ENCODE measurements around the gene PXYLP1. TPM values are rescaled to one million over a fixed set of nuclear protein-coding genes. Genes with fewer than 3 reads are reported as not detected.

The PXYLP1 gene
- total RNA-seq, 1 donor from 2014 or later, result 36.3 TPM

GRCh38 chr3:141323936-141324704, 92.5 kb downstream of the PXYLP1 start:
- Histone ChIP-seq H2AFZ (replicated peaks) (no peak overlapping the region), H3K4me3 (no peak overlapping the region), H3K36me3 (no peaks in the 10 kb centered on the region), H3K9ac (no peak overlapping the region), H3K79me2 (ENCODE audit: low read depth) (no peaks in the 10 kb centered on the region), H4K20me1 (ENCODE audit: low read depth) (no peaks in the 10 kb centered on the region), H3K27me3 (no peaks in the 10 kb centered on the region), H3K27ac (no peak overlapping the region), H3K4me2 (no peak overlapping the region), H3K9me3 (ENCODE audit: low read depth) (no peaks in the 10 kb centered on the region), H3K4me1 (peaks cover 7% of the 10 kb centered on the region), H3F3A (ENCODE audit: low read depth) (no peaks in the 10 kb centered on the region)
- Mint-ChIP-seq H3K9me3 (no peaks in the 10 kb centered on the region), H3K4me3 (no peak overlapping the region), H3K4me1 (peaks cover 9% of the 10 kb centered on the region), H3K36me3 (no peaks in the 10 kb centered on the region), H3K27ac (no peak overlapping the region), H3K27me3 (ENCODE audit: insufficient read depth, low read depth) (peaks cover 6% of the 10 kb centered on the region)
- no peak for DNase-seq (ENCODE audit: low spot score)
- TF ChIP-seq EZH2phosphoT487 (IDR thresholded peaks at IDR 0.05) (no peak), EZH2 (IDR thresholded peaks at IDR 0.05) (no peak)
- TF ChIP-seq, protein P1, sequence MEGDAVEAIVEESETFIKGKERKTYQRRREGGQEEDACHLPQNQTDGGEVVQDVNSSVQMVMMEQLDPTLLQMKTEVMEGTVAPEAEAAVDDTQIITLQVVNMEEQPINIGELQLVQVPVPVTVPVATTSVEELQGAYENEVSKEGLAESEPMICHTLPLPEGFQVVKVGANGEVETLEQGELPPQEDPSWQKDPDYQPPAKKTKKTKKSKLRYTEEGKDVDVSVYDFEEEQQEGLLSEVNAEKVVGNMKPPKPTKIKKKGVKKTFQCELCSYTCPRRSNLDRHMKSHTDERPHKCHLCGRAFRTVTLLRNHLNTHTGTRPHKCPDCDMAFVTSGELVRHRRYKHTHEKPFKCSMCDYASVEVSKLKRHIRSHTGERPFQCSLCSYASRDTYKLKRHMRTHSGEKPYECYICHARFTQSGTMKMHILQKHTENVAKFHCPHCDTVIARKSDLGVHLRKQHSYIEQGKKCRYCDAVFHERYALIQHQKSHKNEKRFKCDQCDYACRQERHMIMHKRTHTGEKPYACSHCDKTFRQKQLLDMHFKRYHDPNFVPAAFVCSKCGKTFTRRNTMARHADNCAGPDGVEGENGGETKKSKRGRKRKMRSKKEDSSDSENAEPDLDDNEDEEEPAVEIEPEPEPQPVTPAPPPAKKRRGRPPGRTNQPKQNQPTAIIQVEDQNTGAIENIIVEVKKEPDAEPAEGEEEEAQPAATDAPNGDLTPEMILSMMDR (IDR thresholded peaks at IDR 0.05), result no peak

GRCh38 chr3:141326123-141326522, 94.5 kb downstream of the PXYLP1 start:
- Histone ChIP-seq H3K27ac (no peak overlapping the region), H3K4me1 (peaks cover 7% of the 10 kb centered on the region), H3K36me3 (no peaks in the 10 kb centered on the region), H2AFZ (replicated peaks) (no peak overlapping the region), H3K9ac (no peak overlapping the region), H3K4me2 (no peak overlapping the region), H3K4me3 (no peak overlapping the region), H3K9me3 (ENCODE audit: low read depth) (no peaks in the 10 kb centered on the region), H3K27me3 (no peaks in the 10 kb centered on the region), H3K79me2 (ENCODE audit: low read depth) (no peaks in the 10 kb centered on the region), H4K20me1 (ENCODE audit: low read depth) (no peaks in the 10 kb centered on the region), H3F3A (ENCODE audit: low read depth) (no peaks in the 10 kb centered on the region)
- peaks cover 5% of the 10 kb centered on the region for H3K27me3 Mint-ChIP-seq (ENCODE audit: insufficient read depth, low read depth)
- H3K4me1 Mint-ChIP-seq, result peaks cover 13% of the 10 kb centered on the region
- H3K27ac Mint-ChIP-seq, result no peak overlapping the region
- no peak overlapping the region for H3K4me3 Mint-ChIP-seq
- TF ChIP-seq EZH2 (IDR thresholded peaks at IDR 0.05) (no peak), EZH2phosphoT487 (IDR thresholded peaks at IDR 0.05) (no peak)
- TF ChIP-seq, protein P1 (IDR thresholded peaks at IDR 0.05), result no peak
- H3K36me3 Mint-ChIP-seq, result no peaks in the 10 kb centered on the region
- DNase-seq (ENCODE audit: low spot score), result no peak
- no peaks in the 10 kb centered on the region for H3K9me3 Mint-ChIP-seq

GRCh38 chr3:141326626-141327025, 95.0 kb downstream of the PXYLP1 start:
- no peak overlapping the region for H3K4me3 Mint-ChIP-seq
- H3K9me3 Mint-ChIP-seq, result no peaks in the 10 kb centered on the region
- H3K27ac Mint-ChIP-seq, result no peak overlapping the region
- no peak for TF ChIP-seq EZH2phosphoT487 (IDR thresholded peaks at IDR 0.05)
- Histone ChIP-seq H3F3A (ENCODE audit: low read depth) (no peaks in the 10 kb centered on the region), H3K4me1 (peaks cover 7% of the 10 kb centered on the region), H3K9ac (no peak overlapping the region), H3K27ac (no peak overlapping the region), H3K27me3 (no peaks in the 10 kb centered on the region), H3K36me3 (no peaks in the 10 kb centered on the region), H2AFZ (replicated peaks) (no peak overlapping the region), H3K79me2 (ENCODE audit: low read depth) (no peaks in the 10 kb centered on the region), H3K9me3 (ENCODE audit: low read depth) (no peaks in the 10 kb centered on the region), H3K4me2 (no peak overlapping the region), H3K4me3 (no peak overlapping the region), H4K20me1 (ENCODE audit: low read depth) (no peaks in the 10 kb centered on the region)
- DNase-seq (ENCODE audit: low spot score), result no peak
- H3K27me3 Mint-ChIP-seq (ENCODE audit: insufficient read depth, low read depth), result peaks cover 2% of the 10 kb centered on the region
- H3K36me3 Mint-ChIP-seq, result no peaks in the 10 kb centered on the region
- H3K4me1 Mint-ChIP-seq, result peaks cover 18% of the 10 kb centered on the region
